Effector memory CD8-positive, alpha-beta T cell (primary cell): Measurements from ENCODE around the gene SLC24A1.

ENCODE experiments used
- ATAC-seq: fragments of 150-1000 bp; cut with Tn5 transposase; replicated peaks from 2 replicates; pipeline ENCODE4 v1.10.0; 2021; ENCODE audit warnings: mild to moderate bottlenecking, moderate library complexity
- DNase-seq, 3 experiments: peaks; one replicate each; pipeline ENCODE4 v3.0.0; 2021
- H3K27ac Mint-ChIP-seq, 2 donors: one replicate each; pipeline ENCODE4 v1.8.0; 2022; ENCODE audit warnings: mild to moderate bottlenecking in 2 of 2, mixed read lengths in 2 of 2, moderate library complexity in 2 of 2
- H3K27me3 Mint-ChIP-seq, 2 donors: one replicate each; pipeline ENCODE4 v1.8.0; 2022; ENCODE audit warnings: mixed read lengths in 2 of 2
- H3K36me3 Mint-ChIP-seq: one replicate; pipeline ENCODE4 v1.8.0; 2022; ENCODE audit warnings: mild to moderate bottlenecking, moderate library complexity, mixed read lengths; ENCODE audit not compliant: insufficient read depth
- H3K4me1 Mint-ChIP-seq, 2 donors: one replicate each; pipeline ENCODE4 v1.8.0; 2022; ENCODE audit warnings: low read depth in 2 of 2, mixed read lengths in 2 of 2
- H3K4me3 Mint-ChIP-seq, 2 donors: one replicate each; pipeline ENCODE4 v1.8.0; 2022; ENCODE audit warnings: mild to moderate bottlenecking in 2 of 2, mixed read lengths in 2 of 2, moderate library complexity in 2 of 2
- H3K9me3 Mint-ChIP-seq, 2 donors: one replicate each; pipeline ENCODE4 v1.8.0; 2022; ENCODE audit warnings: mixed read lengths in 2 of 2
- total RNA-seq, 9 experiments: gene quantifications; one replicate each; lab custom pipeline; 2026; lab: John Stamatoyannopoulos, UW

Gene SLC24A1
- total RNA-seq, result 3.4 to 8.5 (median 4.8) reads per million in 9 experiments

DNA sequence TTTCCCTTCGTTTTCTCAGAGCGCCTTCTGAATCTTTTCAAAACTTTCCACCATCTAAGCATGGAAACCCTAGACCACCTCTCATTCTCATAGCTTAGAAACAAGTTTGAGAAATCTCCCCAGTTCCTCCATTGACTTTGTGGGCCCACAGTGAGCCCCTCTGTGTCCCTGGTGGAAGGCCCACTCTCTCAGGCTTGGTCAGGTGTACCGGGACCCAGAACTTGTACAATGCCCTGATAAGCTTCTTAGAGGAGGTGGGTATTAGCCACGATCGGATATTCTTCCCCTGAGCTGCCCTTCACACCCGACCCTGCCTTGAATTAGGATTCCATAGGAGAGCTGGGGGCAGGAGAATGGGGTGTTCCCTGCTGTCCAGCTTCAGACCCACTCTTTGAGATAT lies at the start of gene SLC24A1:
Gene SLC24A1 (plus strand): TSS at position 301 of the 400 bp plus-strand sequence. CDS start 2,143 bp downstream, outside the sequence.
- H3K27me3 Mint-ChIP-seq, result no peaks in the 10 kb centered on the region
- no peaks in the 10 kb centered on the region for H3K9me3 Mint-ChIP-seq
- H3K27ac Mint-ChIP-seq, result no peak within 1 kb of the TSS
- no peak within 1 kb of the TSS for H3K4me3 Mint-ChIP-seq
- H3K4me1 Mint-ChIP-seq, result peaks cover 2 to 3% of the 10 kb centered on the region in 2 donors
- H3K36me3 Mint-ChIP-seq, result peaks cover 2% of the 10 kb centered on the region
- ATAC-seq (no peak), DNase-seq (no peak)

GRCh38 chr15:65571971-65572370 lies 49.8 kb upstream of the SLC24A1 start:
- Mint-ChIP-seq H3K4me3 (no peak overlapping the region), H3K27ac (no peak overlapping the region), H3K9me3 (no peaks in the 10 kb centered on the region), H3K27me3 (no peaks in the 10 kb centered on the region), H3K36me3 (peaks cover 37% of the 10 kb centered on the region), H3K4me1 (no peaks in the 10 kb centered on the region)
- ATAC-seq, result no peak
- no peak for DNase-seq

DNA sequence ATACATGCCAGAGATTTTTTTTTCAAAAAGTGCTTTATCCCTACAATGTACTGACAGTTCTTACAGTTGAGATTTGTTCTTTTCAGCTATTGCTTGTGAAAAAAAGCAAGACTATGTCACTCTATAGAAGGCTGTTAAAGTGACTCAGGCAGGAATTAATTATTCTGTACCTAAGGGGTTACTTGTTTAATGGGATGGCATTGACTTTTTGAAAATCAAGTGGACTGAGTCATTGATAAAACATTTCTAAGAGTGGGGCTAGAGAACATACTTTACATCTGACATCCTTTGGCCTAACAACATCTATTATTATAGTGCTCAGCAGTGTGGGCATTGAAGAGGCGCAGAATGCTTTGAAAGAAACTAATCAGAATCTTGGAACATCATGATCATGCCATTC lies 45.1 kb upstream of the SLC24A1 start:
- Mint-ChIP-seq H3K36me3 (peaks cover 22% of the 10 kb centered on the region), H3K4me3 (no peak overlapping the region), H3K27me3 (no peaks in the 10 kb centered on the region), H3K27ac (peak overlapping the region in 1 of 2 donors; percentile 75), H3K9me3 (no peaks in the 10 kb centered on the region), H3K4me1 (peaks cover 0 to 3% of the 10 kb centered on the region in 2 donors)
- DNase-seq (no peak), ATAC-seq (no peak)

DNA sequence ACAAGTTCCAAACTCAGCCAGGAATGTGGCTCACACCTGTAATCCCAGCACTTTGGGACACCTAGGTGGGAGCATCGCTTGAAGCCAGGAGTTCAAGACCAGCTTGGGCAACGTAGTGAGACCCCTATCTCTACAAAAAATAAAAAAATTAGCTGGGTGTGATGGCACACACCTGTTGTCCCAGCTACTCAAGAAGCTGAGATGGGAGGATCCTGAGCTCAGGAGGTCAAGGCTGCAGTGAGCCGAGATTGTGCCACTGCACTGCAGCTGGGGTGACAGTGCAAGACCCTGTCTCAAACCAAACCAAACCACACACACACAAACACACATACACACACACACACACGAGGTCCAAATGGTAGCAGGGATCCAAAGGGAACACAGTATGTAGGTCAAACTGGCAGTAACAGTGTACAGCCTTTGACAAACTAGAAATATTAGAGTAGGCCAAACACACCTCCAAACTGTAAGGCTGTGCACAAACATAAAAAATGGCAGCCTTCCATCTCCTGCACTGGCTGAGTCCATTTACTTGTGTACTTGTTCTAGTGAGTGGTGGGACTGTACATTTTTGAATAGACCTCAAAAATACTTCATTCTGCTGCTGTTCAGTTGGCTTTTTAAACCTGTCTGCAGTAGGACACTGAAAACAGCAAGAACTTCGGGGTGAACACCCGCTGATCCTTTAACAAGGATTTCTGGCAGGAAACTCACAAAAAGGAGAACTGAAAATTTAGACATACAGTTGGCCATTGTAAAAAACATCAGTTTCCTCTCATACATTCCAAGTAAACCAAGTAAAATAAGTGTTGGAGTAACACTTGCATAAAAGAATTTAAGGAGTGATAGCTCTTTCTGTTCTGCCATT lies 44.4 kb upstream of the SLC24A1 start:
- ATAC-seq, result no peak
- Mint-ChIP-seq H3K27me3 (no peaks in the 10 kb centered on the region), H3K27ac (peak overlapping the region in 1 of 2 donors; percentile 75), H3K36me3 (peaks cover 26% of the 10 kb centered on the region), H3K9me3 (no peaks in the 10 kb centered on the region), H3K4me3 (no peak overlapping the region), H3K4me1 (peaks cover 3 to 5% of the 10 kb centered on the region in 2 donors)
- no peak for DNase-seq

DNA sequence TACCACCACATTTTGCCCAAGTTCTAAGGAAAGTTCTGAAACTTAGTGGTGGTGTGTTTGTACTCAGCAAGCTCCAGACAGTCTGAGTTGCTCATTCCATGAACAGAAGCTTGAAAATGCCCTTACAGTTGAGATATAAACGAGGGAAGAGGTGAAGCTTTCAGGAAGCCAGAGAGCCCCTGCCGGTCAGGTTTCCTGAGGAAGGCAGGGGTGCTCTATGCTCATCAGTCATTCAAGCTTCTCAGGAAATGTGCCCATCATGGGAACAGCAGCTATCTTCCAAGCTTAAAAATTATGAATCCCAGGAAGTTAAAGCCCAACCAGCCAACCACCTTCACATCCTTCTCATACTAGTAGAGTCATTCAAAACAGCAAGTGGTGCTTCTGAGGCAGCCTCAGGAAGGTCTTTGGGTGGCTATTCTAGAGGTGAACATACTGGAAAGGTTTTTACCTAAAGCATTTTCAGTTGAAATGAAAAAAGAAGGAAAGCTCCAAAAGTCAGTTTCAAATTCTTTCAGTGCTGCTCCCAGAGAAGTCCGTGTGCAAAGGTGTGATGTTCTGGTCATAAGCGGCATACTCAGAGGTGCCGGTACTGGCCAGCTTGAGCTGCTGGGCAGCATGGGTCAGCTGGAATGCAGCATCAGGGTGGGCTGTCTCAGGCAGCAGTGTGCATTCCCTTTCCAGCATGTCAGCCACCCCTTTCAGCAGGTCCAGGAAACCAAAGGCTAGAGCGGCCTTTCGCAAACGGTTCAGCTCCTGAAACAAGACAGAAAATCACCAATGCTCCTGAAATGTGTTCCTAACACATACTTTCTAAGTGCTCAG lies 42.6 kb upstream of the SLC24A1 start:
- Mint-ChIP-seq H3K27me3 (no peaks in the 10 kb centered on the region), H3K36me3 (peaks cover 36% of the 10 kb centered on the region), H3K27ac (peak overlapping the region; percentile 20 to 49)

GRCh38 chr15:65579762-65580161 lies 42.0 kb upstream of the SLC24A1 start:
- no peaks in the 10 kb centered on the region for H3K9me3 Mint-ChIP-seq
- ATAC-seq, result no peak
- peaks cover 33% of the 10 kb centered on the region for H3K36me3 Mint-ChIP-seq
- peak overlapping the region; percentile 20 to 49 for H3K27ac Mint-ChIP-seq
- no peak overlapping the region for H3K4me3 Mint-ChIP-seq
- no peak for DNase-seq
- H3K4me1 Mint-ChIP-seq, result peaks cover 9 to 24% of the 10 kb centered on the region in 2 donors
- no peaks in the 10 kb centered on the region for H3K27me3 Mint-ChIP-seq

More for the DNA sequence above, 42.6 kb upstream of the SLC24A1 start:
- Mint-ChIP-seq H3K4me1 (peaks cover 8 to 19% of the 10 kb centered on the region in 2 donors), H3K4me3 (no peak overlapping the region), H3K9me3 (no peaks in the 10 kb centered on the region)
- DNase-seq, result no peak
- no peak for ATAC-seq

- DNase-seq, result no peak
- peaks cover 9 to 24% of the 10 kb centered on the region in 2 donors for H3K4me1 Mint-ChIP-seq
- no peaks in the 10 kb centered on the region for H3K9me3 Mint-ChIP-seq
- peaks cover 31% of the 10 kb centered on the region for H3K36me3 Mint-ChIP-seq
- no peak overlapping the region for H3K4me3 Mint-ChIP-seq
- no peaks in the 10 kb centered on the region for H3K27me3 Mint-ChIP-seq
- ATAC-seq, result no peak
- H3K27ac Mint-ChIP-seq, result no peak overlapping the region
Observed at GRCh38 chr15:65580287-65580686, 41.5 kb upstream of the SLC24A1 start.

GRCh38 chr15:65583701-65584100 lies 38.0 kb upstream of the SLC24A1 start:
- H3K9me3 Mint-ChIP-seq, result no peaks in the 10 kb centered on the region
- peak overlapping the region in 1 of 2 donors; percentile 36 for H3K4me3 Mint-ChIP-seq
- peaks cover 29% of the 10 kb centered on the region for H3K36me3 Mint-ChIP-seq
- peaks cover 9 to 30% of the 10 kb centered on the region in 2 donors for H3K4me1 Mint-ChIP-seq
- H3K27me3 Mint-ChIP-seq, result no peaks in the 10 kb centered on the region
- DNase-seq (peak; percentile 36 to 44 (median 37)), ATAC-seq (peak; percentile 98)
- H3K27ac Mint-ChIP-seq, result peak overlapping the region; percentile 85 to 91

DNA sequence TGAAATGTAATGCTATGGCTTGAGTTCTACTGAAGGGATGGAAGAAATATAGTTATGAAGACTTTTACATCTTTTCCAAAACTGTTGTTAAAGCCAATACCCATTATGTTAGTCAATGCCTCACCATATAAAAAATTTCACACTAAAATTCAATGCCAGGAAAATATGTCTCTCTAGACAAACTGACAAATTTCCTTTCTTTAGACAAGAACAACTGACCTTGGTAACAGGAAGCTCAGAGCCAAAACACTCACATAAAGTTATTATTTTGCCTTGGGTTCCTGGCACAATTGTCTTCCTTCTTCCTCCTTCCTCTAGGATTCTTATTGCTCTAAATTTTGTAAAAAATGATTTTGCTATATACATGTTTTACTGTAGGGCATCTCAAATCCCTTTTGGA lies 37.5 kb upstream of the SLC24A1 start:
- DNase-seq, result no peak
- peaks cover 9 to 30% of the 10 kb centered on the region in 2 donors for H3K4me1 Mint-ChIP-seq
- no peaks in the 10 kb centered on the region for H3K27me3 Mint-ChIP-seq
- peaks cover 29% of the 10 kb centered on the region for H3K36me3 Mint-ChIP-seq
- ATAC-seq, result no peak
- no peaks in the 10 kb centered on the region for H3K9me3 Mint-ChIP-seq
- peak overlapping the region; percentile 85 to 91 for H3K27ac Mint-ChIP-seq
- H3K4me3 Mint-ChIP-seq, result peak overlapping the region in 1 of 2 donors; percentile 40

GRCh38 chr15:65587094-65587493 lies 34.6 kb upstream of the SLC24A1 start:
- H3K27me3 Mint-ChIP-seq, result no peaks in the 10 kb centered on the region
- no peak overlapping the region for H3K4me3 Mint-ChIP-seq
- ATAC-seq (no peak), DNase-seq (no peak)
- H3K27ac Mint-ChIP-seq, result peak overlapping the region in 1 of 2 donors; percentile 27
- H3K9me3 Mint-ChIP-seq, result no peaks in the 10 kb centered on the region
- peaks cover 43% of the 10 kb centered on the region for H3K36me3 Mint-ChIP-seq
- peaks cover 9 to 27% of the 10 kb centered on the region in 2 donors for H3K4me1 Mint-ChIP-seq

- H3K4me1 Mint-ChIP-seq, result no peaks in the 10 kb centered on the region
- no peak for ATAC-seq
- H3K9me3 Mint-ChIP-seq, result no peaks in the 10 kb centered on the region
- peaks cover 54% of the 10 kb centered on the region for H3K36me3 Mint-ChIP-seq
- H3K27ac Mint-ChIP-seq, result no peak overlapping the region
- no peaks in the 10 kb centered on the region for H3K27me3 Mint-ChIP-seq
- peak in 1 of 3 experiments; percentile 7 for DNase-seq
- H3K4me3 Mint-ChIP-seq, result no peak overlapping the region
Observed at GRCh38 chr15:65595960-65596359, 25.8 kb upstream of the SLC24A1 start.

GRCh38 chr15:65598468-65598867 lies 23.3 kb upstream of the SLC24A1 start:
- no peaks in the 10 kb centered on the region for H3K4me1 Mint-ChIP-seq
- H3K4me3 Mint-ChIP-seq, result no peak overlapping the region
- no peaks in the 10 kb centered on the region for H3K27me3 Mint-ChIP-seq
- H3K9me3 Mint-ChIP-seq, result no peaks in the 10 kb centered on the region
- H3K27ac Mint-ChIP-seq, result no peak overlapping the region
- H3K36me3 Mint-ChIP-seq, result peaks cover 52% of the 10 kb centered on the region
- ATAC-seq (no peak), DNase-seq (no peak)

DNA sequence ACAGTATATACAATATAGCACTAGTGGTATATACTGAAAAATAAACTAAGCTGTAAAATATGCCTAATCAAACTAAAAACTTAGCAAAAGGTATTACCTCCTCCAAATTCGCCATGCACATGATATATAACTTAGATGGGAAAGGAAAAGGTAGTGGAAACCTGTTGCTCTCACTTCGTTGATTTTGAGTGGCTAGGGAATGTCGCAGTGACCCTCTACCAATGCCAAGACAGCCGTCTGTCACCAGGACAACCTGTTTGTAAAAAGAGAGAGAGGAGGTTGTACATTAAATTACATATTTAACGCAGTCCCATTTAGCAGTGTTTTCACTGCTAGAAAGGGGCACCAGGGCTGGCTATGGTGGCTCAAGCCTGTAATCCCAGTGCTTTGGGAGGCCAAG lies 22.1 kb upstream of the SLC24A1 start:
- Mint-ChIP-seq H3K9me3 (no peaks in the 10 kb centered on the region), H3K4me1 (no peaks in the 10 kb centered on the region), H3K36me3 (peaks cover 51% of the 10 kb centered on the region), H3K27ac (no peak overlapping the region), H3K4me3 (no peak overlapping the region), H3K27me3 (no peaks in the 10 kb centered on the region)
- DNase-seq (no peak), ATAC-seq (no peak)
